Transverse colon (tissue), 4 donors: Measurements from ENCODE around the gene HYCC2.

Source experiments
- EP300 ChIP-seq: sonication (generic); formaldehyde crosslinking; IDR thresholded peaks from one replicate; pipeline ENCODE4 v1.6.1; 2017; ENCODE audit warnings: antibody characterized with exemption, low read depth
- POLR2A ChIP-seq: fragments of 450-650 bp; IDR thresholded peaks from one replicate; pipeline ENCODE4 v1.6.1; 2016; ENCODE audit warnings: antibody characterized with exemption, mild to moderate bottlenecking, moderate library complexity
- POLR2AphosphoS5 ChIP-seq, 3 donors: sonication (generic); formaldehyde crosslinking; IDR thresholded peaks; one replicate each; pipeline ENCODE4 v1.6.1; 2016; ENCODE audit warnings: antibody characterized with exemption in 3 of 3
- TF ChIP-seq, protein P1 (sequence below), 5 experiments: fragments of 200-600 bp in 3 of 5; fragments of 450-650 bp in 2 of 5; sonication (generic) in 3 of 5; IDR thresholded peaks; 1 replicate in 2 of 5; 2 replicates in 3 of 5; pipeline ENCODE4 v1.5.1; 2016 to 2017; ENCODE audit warnings: antibody characterized with exemption in 5 of 5, inconsistent platforms in 3 of 5, mild to moderate bottlenecking in 2 of 5, moderate library complexity in 1 of 5

DNA sequence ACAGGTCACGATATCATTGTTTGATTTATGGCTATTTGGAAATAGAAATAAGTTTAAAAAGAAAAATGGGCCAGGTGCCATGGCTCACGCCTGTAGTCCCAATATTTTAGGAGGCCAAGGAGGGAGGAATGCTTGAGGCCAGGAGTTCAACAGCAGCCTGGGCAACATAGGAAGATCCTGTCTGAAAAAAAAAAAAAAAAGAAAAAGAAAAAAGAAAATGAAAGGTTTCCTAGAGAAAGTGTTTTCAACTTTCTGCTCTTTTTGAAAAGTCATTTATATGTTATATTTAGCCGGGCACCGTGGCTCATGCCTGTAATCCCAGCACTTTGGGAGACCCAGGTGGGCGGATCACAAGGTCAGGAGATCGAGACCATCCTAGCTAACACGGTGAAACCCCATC is 3.5 kb upstream of the HYCC2 start:
- TF ChIP-seq, protein P1, sequence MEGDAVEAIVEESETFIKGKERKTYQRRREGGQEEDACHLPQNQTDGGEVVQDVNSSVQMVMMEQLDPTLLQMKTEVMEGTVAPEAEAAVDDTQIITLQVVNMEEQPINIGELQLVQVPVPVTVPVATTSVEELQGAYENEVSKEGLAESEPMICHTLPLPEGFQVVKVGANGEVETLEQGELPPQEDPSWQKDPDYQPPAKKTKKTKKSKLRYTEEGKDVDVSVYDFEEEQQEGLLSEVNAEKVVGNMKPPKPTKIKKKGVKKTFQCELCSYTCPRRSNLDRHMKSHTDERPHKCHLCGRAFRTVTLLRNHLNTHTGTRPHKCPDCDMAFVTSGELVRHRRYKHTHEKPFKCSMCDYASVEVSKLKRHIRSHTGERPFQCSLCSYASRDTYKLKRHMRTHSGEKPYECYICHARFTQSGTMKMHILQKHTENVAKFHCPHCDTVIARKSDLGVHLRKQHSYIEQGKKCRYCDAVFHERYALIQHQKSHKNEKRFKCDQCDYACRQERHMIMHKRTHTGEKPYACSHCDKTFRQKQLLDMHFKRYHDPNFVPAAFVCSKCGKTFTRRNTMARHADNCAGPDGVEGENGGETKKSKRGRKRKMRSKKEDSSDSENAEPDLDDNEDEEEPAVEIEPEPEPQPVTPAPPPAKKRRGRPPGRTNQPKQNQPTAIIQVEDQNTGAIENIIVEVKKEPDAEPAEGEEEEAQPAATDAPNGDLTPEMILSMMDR (IDR thresholded peaks at IDR 0.05): no peak
- TF ChIP-seq EP300 (no peak), POLR2AphosphoS5 (IDR thresholded peaks at IDR 0.05) (no peak), POLR2A (no peak)
